Coronary artery (tissue), 2 donors: ENCODE results near the gene SLC16A7.

Source experiments
- DNase-seq: peaks from one replicate; pipeline ENCODE4 v3.0.0-alpha.2; 2017; ENCODE audit warnings: low spot score
- H3K27ac ChIP-seq, 2 donors: fragments of 200-600 bp; sonication (generic); one replicate each; pipeline ENCODE4 v1.5.1; 2016 to 2019
- H3K4me3 ChIP-seq: fragments of 200-600 bp; sonication (generic); 2 replicates; pipeline ENCODE4 v1.5.1; 2016; ENCODE audit warnings: mild to moderate bottlenecking, moderate library complexity
- TF ChIP-seq, protein P1 (sequence below): fragments of 200-600 bp; sonication (generic); IDR thresholded peaks from one replicate; pipeline ENCODE4 v1.5.1; 2019; ENCODE audit warnings: antibody characterized with exemption

Gene SLC16A7

DNA sequence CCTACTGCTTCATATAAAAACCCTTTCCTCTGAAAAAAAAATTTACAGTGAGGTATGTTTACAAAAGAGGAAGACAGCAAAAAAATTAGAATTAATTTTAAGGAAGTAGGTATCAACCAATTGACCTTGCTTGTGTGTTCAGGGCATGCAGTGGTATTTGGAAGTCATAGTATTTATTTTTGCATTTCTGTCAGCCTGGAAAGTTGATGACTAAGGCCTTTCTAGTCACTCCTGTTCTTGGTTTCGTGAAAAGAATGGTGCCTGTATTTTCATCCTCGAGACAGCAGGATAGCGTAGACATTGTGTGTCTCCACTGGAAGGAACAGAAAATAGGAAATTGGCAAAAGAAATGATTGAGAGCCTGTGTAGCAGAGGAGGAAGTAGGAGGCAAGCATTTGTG, 24.5 kb downstream of the SLC16A7 start:
- DNase-seq: no peak
- TF ChIP-seq, protein P1, sequence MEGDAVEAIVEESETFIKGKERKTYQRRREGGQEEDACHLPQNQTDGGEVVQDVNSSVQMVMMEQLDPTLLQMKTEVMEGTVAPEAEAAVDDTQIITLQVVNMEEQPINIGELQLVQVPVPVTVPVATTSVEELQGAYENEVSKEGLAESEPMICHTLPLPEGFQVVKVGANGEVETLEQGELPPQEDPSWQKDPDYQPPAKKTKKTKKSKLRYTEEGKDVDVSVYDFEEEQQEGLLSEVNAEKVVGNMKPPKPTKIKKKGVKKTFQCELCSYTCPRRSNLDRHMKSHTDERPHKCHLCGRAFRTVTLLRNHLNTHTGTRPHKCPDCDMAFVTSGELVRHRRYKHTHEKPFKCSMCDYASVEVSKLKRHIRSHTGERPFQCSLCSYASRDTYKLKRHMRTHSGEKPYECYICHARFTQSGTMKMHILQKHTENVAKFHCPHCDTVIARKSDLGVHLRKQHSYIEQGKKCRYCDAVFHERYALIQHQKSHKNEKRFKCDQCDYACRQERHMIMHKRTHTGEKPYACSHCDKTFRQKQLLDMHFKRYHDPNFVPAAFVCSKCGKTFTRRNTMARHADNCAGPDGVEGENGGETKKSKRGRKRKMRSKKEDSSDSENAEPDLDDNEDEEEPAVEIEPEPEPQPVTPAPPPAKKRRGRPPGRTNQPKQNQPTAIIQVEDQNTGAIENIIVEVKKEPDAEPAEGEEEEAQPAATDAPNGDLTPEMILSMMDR: no peak
- peak overlapping the region; percentile 0 to 44 for H3K27ac ChIP-seq
- H3K4me3 ChIP-seq: no peak overlapping the region

DNA sequence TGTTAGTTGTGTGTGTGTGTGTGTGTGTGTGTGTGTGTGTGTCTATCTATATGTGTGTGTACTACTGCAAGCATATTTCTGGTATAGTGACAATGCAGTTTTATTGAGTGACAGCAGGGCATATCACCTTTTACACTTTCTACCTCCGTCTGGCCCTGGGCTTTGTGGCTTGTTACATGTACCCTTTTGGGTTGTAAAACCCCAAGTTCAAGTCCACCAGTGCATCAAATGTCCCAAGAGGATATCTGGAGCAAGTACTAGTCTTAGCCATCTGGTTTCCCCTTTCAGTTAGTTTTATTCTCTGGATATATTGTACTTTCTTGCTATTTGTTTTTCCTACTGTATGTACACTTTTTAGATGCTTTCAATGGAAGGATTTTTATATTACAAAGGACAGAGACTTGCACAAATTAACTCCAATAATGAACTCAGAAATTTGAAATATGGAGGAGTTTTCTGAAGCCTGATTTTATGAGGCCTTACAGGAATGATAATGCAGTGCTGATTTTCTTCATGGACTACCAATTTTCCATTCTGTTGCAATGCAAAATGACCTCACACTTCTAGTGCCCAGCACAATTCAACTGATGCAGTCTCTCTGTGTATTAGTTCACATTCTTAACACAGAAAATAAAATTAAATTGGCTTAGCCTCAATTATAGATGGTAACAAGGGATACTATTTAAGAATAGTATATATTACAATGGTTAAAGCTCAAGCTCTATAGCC, 29.1 kb downstream of the SLC16A7 start:
- no peak for DNase-seq
- Histone ChIP-seq H3K4me3 (no peak overlapping the region), H3K27ac (no peak overlapping the region)
- TF ChIP-seq, protein P1: no peak

DNA sequence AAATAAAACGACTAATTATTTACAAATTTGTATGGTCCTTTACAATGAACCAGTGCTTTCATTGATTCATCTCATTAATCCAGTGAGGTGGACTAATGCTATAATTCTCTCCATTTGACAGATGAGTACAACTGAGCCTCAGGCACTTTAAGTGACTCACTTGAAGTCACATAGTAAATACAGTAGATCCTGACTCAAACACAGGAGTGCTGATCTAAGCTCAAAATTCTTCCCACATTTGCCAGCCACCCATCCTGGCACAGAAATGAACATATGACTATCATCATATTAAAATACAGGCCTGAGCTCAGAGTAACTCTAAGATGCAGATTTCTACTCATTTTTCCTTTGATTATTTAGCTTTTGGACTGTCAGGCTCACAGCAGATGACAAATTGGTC, 30.6 kb downstream of the SLC16A7 start:
- no peak for DNase-seq
- TF ChIP-seq, protein P1: no peak
- Histone ChIP-seq H3K4me3 (no peak overlapping the region), H3K27ac (no peak overlapping the region)

DNA sequence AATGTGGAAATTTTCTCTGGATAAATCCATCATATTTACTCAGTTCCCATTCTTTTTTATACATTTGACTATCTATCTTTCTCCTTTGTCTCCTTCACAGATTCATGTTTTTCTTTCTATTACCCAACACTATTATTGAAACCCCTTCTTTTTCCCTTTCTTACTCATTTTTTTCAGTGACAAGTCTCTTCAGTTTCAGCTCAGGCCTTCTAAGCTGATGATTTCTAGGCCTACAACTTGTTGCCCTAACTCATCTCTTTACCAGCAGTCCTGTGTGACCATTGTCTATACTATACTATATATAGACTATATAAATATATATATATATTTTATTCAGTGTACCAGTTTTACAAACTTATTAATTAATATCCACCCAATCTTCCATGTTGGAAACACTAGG, 31.8 kb downstream of the SLC16A7 start:
- no peak for DNase-seq
- H3K27ac ChIP-seq: no peak overlapping the region
- no peak overlapping the region for H3K4me3 ChIP-seq
- TF ChIP-seq, protein P1: no peak

DNA sequence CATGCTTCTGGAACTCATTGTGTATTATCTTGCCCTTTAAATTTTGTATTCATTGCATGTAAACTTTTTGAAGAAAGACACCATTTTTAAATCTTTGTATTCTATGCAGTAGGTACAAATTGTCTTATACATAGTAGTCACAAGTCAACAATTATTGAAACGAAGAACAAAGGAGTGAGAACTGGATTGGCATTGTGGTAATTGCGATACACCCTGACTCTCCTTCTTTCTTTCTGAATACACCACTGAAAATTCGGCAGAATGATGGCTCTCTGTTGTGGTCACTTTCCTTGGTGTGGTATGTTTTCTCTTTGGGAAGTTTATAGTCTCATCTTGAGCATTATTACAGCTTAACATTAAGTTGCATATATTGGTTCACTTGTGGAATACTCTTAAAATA, 34.1 kb downstream of the SLC16A7 start:
- TF ChIP-seq, protein P1: no peak
- Histone ChIP-seq H3K27ac (no peak overlapping the region), H3K4me3 (no peak overlapping the region)
- no peak for DNase-seq

DNA sequence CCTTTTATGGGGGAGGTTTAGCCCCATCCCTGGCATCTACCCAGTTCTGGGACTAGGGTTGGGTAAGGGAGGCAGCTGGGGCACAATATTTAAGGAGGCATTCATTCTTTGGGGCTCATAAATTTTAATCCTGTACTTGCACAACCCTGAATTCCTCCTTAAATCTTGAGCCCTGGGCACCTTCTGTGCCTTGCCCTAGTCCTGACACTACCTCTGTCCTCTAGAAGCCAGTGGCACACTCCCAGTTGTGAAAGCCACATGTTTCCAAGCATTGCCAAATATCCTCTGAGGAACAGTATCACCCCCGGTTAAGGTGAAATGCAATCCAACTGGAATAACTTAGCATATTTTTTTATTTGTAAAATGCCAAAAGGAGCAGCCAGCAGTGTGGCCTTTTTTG, 36.6 kb downstream of the SLC16A7 start:
- TF ChIP-seq, protein P1: no peak
- H3K4me3 ChIP-seq: no peak overlapping the region
- no peak for DNase-seq
- H3K27ac ChIP-seq: no peak overlapping the region

DNA sequence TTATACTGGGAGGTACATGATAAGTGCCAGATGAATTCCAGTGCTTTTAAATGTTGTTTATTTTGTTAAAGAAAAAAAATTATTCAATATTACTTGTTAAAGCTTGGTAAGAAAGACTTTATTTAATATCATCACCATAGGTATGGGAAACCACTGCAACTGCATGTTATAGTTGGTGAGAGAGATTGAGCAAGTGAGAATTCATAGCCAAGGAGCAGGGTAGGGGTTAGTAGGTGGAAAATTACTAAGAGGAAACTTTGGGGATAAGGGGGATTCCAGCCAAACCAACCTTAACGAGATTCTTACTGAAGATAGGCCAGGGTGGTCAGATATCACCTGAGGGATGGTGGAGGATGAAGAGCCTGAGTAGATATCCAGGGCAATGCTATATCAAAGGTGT, 38.4 kb downstream of the SLC16A7 start:
- H3K4me3 ChIP-seq: no peak overlapping the region
- no peak for DNase-seq
- TF ChIP-seq, protein P1: no peak
- H3K27ac ChIP-seq: no peak overlapping the region
